ENCODE results near the gene PHLDA1.
"Not testable (repeated sequence)": the region's sequence is repeated elsewhere in the genome, so short reads cannot be mapped to it uniquely, and the experiment has no call there.

Gene PHLDA1

GRCh38 chr12:76018672-76019071 lies 12.9 kb downstream of the PHLDA1 start:
- no peak for DNase-seq (ENCODE audit: low read depth in 3 of 3, low spot score in 1 of 3)

- no peak for DNase-seq (ENCODE audit: low read depth in 3 of 3, low spot score in 1 of 3)
These were observed 13.5 kb downstream of the PHLDA1 start for GRCh38 chr12:76018111-76018510.

GRCh38 chr12:76014007-76014406 lies 17.6 kb downstream of the PHLDA1 start:
- DNase-seq (ENCODE audit: low read depth in 3 of 3, low spot score in 1 of 3) = no peak

GRCh38 chr12:76013603-76014002 lies 18.0 kb downstream of the PHLDA1 start:
- no peak for DNase-seq (ENCODE audit: low read depth in 3 of 3, low spot score in 1 of 3)

GRCh38 chr12:76012644-76013043 lies 18.9 kb downstream of the PHLDA1 start:
- no peak for DNase-seq (ENCODE audit: low read depth in 3 of 3, low spot score in 1 of 3)

- DNase-seq (ENCODE audit: low read depth in 3 of 3, low spot score in 1 of 3) = no peak
These were observed 20.7 kb downstream of the PHLDA1 start for GRCh38 chr12:76010732-76011458.

- DNase-seq (ENCODE audit: low read depth in 3 of 3, low spot score in 1 of 3) = no peak
These were observed 23.1 kb downstream of the PHLDA1 start for GRCh38 chr12:76008428-76008827.

GRCh38 chr12:76007640-76008039 lies 23.9 kb downstream of the PHLDA1 start:
- DNase-seq (ENCODE audit: low read depth in 3 of 3, low spot score in 1 of 3) = no peak

GRCh38 chr12:76006028-76006925 lies 25.3 kb downstream of the PHLDA1 start:
- no peak for DNase-seq (ENCODE audit: low read depth in 3 of 3, low spot score in 1 of 3)

GRCh38 chr12:76003355-76003638 lies 28.3 kb downstream of the PHLDA1 start:
- DNase-seq (ENCODE audit: low read depth in 3 of 3, low spot score in 1 of 3) = no peak

- no peak for DNase-seq (ENCODE audit: low read depth in 3 of 3, low spot score in 1 of 3)
These were observed 28.8 kb downstream of the PHLDA1 start for GRCh38 chr12:76002598-76003354.

- no peak for DNase-seq (ENCODE audit: low read depth in 3 of 3, low spot score in 1 of 3)
These were observed 33.1 kb downstream of the PHLDA1 start for GRCh38 chr12:75998292-75999063.

GRCh38 chr12:75997658-75998057 lies 33.9 kb downstream of the PHLDA1 start:
- DNase-seq (ENCODE audit: low read depth in 3 of 3, low spot score in 1 of 3) = no peak

GRCh38 chr12:75996861-75997447 lies 34.6 kb downstream of the PHLDA1 start:
- no peak for DNase-seq (ENCODE audit: low read depth in 3 of 3, low spot score in 1 of 3)

- no peak for DNase-seq (ENCODE audit: low read depth in 3 of 3, low spot score in 1 of 3)
These were observed 35.9 kb downstream of the PHLDA1 start for GRCh38 chr12:75995691-75996090.

- DNase-seq (ENCODE audit: low read depth in 3 of 3, low spot score in 1 of 3) = no peak
These were observed 37.4 kb downstream of the PHLDA1 start for GRCh38 chr12:75994069-75994740.

- DNase-seq (ENCODE audit: low read depth in 3 of 3, low spot score in 1 of 3) = no peak
These were observed 39.8 kb downstream of the PHLDA1 start for GRCh38 chr12:75991753-75992152.

GRCh38 chr12:75990189-75990912 lies 41.2 kb downstream of the PHLDA1 start:
- no peak for DNase-seq (ENCODE audit: low read depth in 3 of 3, low spot score in 1 of 3)

- DNase-seq (ENCODE audit: low read depth in 3 of 3, low spot score in 1 of 3) = not testable (repeated sequence)
These were observed 43.9 kb downstream of the PHLDA1 start for GRCh38 chr12:75987709-75988108.

Measured in stimulated activated CD4-positive, alpha-beta T cell treated with anti-CD3 and anti-CD28 coated beads, TNF-alpha, amount 100 ng/mL, for 1 hour (primary cell).